ENCODE measurements around the gene ZNF407.

Gene ZNF407

DNA sequence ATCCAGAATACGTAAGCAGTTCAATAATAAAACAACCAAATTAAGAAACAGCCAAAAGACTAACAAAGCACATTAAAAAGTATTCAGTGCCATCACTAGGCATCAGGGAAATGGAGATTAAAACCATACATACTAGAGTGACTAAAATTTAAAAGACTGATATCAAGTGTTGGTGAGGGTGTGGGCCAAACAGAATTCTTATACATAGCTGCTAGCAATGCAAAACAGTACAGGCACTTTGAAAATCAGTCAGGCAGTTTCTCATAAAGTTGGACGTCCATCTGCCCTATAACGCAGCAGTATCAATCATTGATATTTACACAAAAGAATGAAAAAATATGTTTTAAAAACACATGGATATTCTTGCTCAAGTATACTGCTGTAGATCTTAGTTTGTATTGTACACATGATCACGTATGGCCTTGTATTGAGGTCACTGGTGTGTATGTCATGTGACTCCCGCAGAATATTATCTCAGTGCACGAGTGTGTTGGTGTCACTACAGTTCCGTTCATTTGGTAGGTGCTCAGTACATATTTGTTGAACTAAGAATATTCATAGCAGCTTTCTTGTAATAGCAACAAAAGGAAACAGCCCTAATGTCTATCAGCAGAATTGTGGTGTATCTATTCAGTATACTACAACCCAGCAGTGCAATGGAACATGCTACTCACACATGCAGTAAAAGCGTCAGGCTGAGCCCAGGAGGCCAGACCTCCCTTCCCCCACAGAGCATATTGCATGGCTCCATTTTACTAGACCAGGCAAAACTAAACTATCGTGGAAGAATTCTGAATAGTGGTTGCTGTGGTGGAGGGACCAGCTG, 28.6 kb downstream of the ZNF407 start:
- Histone ChIP-seq H3K9ac (no peak overlapping the region), H3K27me3 (ENCODE audit: control insufficient read depth, insufficient read depth, low read length) (no peaks in the 10 kb centered on the region), H3K4me2 (ENCODE audit: low read length) (no peak overlapping the region), H3K4me3 (ENCODE audit: low read depth, low read length) (no peak overlapping the region), H3K27ac (no peak overlapping the region), H3K79me2 (peaks cover 7% of the 10 kb centered on the region), H3K36me3 (ENCODE audit: control insufficient read depth, insufficient read depth, low read length) (no peaks in the 10 kb centered on the region), H2AFZ (no peak overlapping the region), H3K4me1 (no peaks in the 10 kb centered on the region), H3K9me3 (ENCODE audit: control insufficient read depth, low read length) (no peaks in the 10 kb centered on the region)
- TF ChIP-seq, protein P1, sequence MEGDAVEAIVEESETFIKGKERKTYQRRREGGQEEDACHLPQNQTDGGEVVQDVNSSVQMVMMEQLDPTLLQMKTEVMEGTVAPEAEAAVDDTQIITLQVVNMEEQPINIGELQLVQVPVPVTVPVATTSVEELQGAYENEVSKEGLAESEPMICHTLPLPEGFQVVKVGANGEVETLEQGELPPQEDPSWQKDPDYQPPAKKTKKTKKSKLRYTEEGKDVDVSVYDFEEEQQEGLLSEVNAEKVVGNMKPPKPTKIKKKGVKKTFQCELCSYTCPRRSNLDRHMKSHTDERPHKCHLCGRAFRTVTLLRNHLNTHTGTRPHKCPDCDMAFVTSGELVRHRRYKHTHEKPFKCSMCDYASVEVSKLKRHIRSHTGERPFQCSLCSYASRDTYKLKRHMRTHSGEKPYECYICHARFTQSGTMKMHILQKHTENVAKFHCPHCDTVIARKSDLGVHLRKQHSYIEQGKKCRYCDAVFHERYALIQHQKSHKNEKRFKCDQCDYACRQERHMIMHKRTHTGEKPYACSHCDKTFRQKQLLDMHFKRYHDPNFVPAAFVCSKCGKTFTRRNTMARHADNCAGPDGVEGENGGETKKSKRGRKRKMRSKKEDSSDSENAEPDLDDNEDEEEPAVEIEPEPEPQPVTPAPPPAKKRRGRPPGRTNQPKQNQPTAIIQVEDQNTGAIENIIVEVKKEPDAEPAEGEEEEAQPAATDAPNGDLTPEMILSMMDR (IDR thresholded peaks at IDR 0.05), result no peak

DNA sequence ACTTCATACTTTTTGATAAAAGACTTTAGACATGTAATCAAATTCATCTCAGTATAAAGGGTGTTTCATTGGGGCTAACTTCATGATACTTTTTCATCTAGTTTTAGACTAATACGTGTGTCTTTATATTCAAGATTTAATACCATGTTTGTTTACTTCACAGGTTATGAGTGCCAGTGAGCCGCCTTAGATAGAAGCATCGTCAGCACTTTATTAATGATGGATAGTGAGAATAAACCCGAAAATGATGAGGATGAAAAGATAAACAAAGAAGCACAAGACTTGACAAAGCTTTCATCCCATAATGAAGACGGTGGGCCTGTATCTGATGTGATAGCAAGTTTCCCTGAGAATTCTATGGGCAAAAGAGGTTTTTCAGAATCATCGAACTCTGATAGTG, 33.1 kb downstream of the ZNF407 start:
- Histone ChIP-seq H3K27me3 (ENCODE audit: control insufficient read depth, insufficient read depth, low read length) (no peaks in the 10 kb centered on the region), H3K36me3 (ENCODE audit: control insufficient read depth, insufficient read depth, low read length) (no peaks in the 10 kb centered on the region), H3K27ac (no peak overlapping the region), H3K9me3 (ENCODE audit: control insufficient read depth, low read length) (no peaks in the 10 kb centered on the region), H3K9ac (no peak overlapping the region), H2AFZ (no peak overlapping the region), H3K4me1 (no peaks in the 10 kb centered on the region), H3K4me2 (ENCODE audit: low read length) (no peak overlapping the region), H3K79me2 (no peaks in the 10 kb centered on the region), H3K4me3 (ENCODE audit: low read depth, low read length) (no peak overlapping the region)
- TF ChIP-seq, protein P1 (IDR thresholded peaks at IDR 0.05), result no peak

DNA sequence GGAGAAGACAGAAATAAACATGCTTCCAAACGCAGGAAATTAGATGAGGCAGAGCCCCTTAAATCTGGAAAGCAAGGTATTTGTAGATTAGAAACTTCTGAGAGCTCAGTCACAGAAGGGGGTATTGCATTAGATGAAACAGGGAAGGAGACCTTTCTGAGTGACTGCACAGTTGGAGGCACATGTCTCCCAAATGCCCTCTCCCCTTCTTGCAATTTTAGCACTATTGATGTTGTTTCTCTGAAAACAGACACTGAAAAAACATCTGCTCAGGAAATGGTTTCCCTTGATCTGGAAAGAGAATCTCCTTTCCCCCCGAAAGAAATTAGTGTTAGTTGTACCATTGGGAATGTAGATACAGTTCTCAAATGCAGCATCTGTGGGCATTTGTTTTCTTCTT, 33.5 kb downstream of the ZNF407 start:
- Histone ChIP-seq H3K36me3 (ENCODE audit: control insufficient read depth, insufficient read depth, low read length) (no peaks in the 10 kb centered on the region), H3K79me2 (no peaks in the 10 kb centered on the region), H3K4me3 (ENCODE audit: low read depth, low read length) (no peak overlapping the region), H3K4me1 (no peaks in the 10 kb centered on the region), H3K9ac (no peak overlapping the region), H3K27me3 (ENCODE audit: control insufficient read depth, insufficient read depth, low read length) (no peaks in the 10 kb centered on the region), H3K4me2 (ENCODE audit: low read length) (no peak overlapping the region), H3K9me3 (ENCODE audit: control insufficient read depth, low read length) (no peaks in the 10 kb centered on the region), H3K27ac (no peak overlapping the region), H2AFZ (no peak overlapping the region)
- TF ChIP-seq, protein P1 (IDR thresholded peaks at IDR 0.05), result no peak

DNA sequence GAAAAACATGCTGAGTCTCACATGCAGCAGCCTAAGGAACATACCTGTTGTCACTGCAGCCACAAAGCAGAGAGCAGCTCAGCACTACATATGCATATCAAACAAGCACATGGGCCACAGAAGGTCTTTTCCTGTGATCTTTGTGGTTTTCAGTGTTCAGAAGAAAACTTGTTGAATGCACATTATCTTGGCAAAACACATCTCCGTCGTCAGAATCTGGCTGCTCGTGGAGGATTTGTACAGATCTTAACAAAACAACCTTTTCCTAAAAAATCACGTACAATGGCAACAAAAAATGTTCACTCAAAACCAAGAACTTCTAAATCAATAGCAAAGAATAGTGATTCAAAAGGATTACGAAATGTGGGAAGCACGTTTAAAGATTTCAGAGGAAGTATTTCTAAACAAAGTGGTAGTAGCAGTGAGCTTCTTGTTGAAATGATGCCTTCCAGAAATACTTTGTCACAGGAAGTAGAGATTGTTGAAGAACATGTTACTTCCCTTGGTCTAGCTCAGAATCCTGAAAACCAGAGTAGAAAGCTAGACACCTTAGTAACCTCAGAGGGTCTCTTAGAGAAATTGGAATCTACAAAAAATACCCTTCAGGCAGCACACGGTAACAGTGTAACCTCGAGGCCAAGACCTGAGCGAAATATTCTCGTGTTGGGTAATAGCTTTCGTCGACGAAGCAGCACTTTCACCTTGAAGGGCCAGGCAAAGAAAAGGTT, 34.1 kb downstream of the ZNF407 start:
- Histone ChIP-seq H3K27ac (no peak overlapping the region), H3K4me3 (ENCODE audit: low read depth, low read length) (no peak overlapping the region), H3K27me3 (ENCODE audit: control insufficient read depth, insufficient read depth, low read length) (no peaks in the 10 kb centered on the region), H3K9me3 (ENCODE audit: control insufficient read depth, low read length) (no peaks in the 10 kb centered on the region), H3K36me3 (ENCODE audit: control insufficient read depth, insufficient read depth, low read length) (no peaks in the 10 kb centered on the region), H2AFZ (no peak overlapping the region), H3K4me1 (no peaks in the 10 kb centered on the region), H3K9ac (no peak overlapping the region), H3K4me2 (ENCODE audit: low read length) (no peak overlapping the region), H3K79me2 (no peaks in the 10 kb centered on the region)
- TF ChIP-seq, protein P1 (IDR thresholded peaks at IDR 0.05), result no peak

Measured in parathyroid adenoma (tissue), 2 donors.